ENCODE measurements around the gene PCK1. TPM values are rescaled to one million over a fixed set of nuclear protein-coding genes. Genes with fewer than 3 reads are reported as not detected.

Gene PCK1
- total RNA-seq, 1 experiment from 2014 or later: 0.49 TPM

DNA sequence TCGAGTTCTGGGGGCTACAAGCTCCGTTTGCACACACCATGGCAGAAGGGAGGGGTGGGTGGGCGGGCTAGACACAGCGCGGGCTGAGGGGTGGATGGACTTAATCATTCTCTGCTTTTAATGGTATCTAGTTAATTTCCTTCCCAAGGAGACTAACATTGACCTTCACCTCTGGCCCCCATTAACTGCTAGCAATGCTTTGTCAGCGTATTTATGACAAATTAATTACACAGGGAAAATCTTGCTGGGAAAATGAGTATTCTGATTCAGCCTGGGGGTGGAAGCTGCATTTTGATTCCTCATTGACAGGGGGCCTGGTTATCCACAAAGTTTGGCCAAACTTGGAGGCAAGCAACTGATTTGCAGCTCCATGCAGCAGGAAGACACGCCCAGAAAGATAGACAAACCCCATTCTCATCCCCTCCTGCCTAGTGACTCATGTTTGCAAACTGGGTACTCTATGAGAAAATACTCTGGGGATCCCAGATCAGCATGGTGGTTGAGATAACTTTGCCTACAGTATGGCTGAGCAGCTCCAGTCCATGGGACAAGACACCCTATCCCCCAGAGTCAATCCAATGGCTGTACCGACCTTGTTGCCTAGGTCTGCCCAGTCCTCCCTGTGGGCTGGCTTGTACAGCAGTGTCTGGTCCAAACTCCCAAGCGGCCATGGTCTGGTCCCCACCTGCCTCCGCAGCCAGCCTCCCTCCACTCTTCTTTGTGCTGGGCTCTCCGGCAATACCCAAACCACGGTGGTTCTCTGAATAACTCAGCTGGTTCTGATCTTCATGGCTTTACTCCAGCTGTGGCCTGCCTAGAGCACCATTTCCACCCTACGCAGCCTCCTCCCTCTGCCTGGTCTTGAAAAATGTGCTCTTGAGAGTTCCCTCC is 39.7 kb downstream of the PCK1 start:
- Histone ChIP-seq H4K20me1 (ENCODE audit: insufficient read depth) (no peaks in the 10 kb centered on the region), H3K4me2 (ENCODE audit: low read length) (no peak overlapping the region), H2AFZ (ENCODE audit: low read depth, low read length, poor library complexity, severe bottlenecking) (no peak overlapping the region), H3K36me3 (ENCODE audit: control insufficient read depth in 1 of 2, insufficient read depth in 2 of 2, low read length in 2 of 2) (no peaks in the 10 kb centered on the region), H3K9ac (ENCODE audit: low read length) (no peak overlapping the region), H3K4me3 (replicated peaks in 1 of 2; ENCODE audit: low read depth in 1 of 2, low read length in 2 of 2) (no peak overlapping the region), H3K9me2 (ENCODE audit: insufficient read depth) (no peaks in the 10 kb centered on the region), H3K27me3 (ENCODE audit: insufficient read depth, low read length) (no peaks in the 10 kb centered on the region), H3K9me3 (ENCODE audit: control insufficient read depth in 1 of 2, insufficient read depth in 1 of 2, low read depth in 1 of 2, low read length in 2 of 2) (no peaks in the 10 kb centered on the region), H3K4me1 (ENCODE audit: control insufficient read depth in 1 of 2, insufficient read depth in 2 of 2, low read length in 2 of 2) (peaks cover 0 to 7% of the 10 kb centered on the region in 2 experiments; a peak in 1 of 4 replicates), H3K27ac (ENCODE audit: low read depth, low read length) (no peak overlapping the region), H3K79me2 (ENCODE audit: insufficient read depth, low read length) (no peaks in the 10 kb centered on the region)
- ChIA-PET RAD21 (ENCODE audit: low non-redundant PET in 1 of 2, low total read pairs in 2 of 2, uncharacterized antibody in 2 of 2, unreplicated experiment in 2 of 2) (interaction anchor here in 1 of 2 experiments (0.6 kb wide), 1 partner anchor 479 kb away, joined by 3 read pairs; no protein-coding TSS in a partner anchor), CTCF (no interaction called here), POLR2A (no interaction called here)
- TF ChIP-seq YY1 (IDR thresholded peaks at IDR 0.05; ENCODE audit: extremely low read depth, insufficient replicate concordance, low read depth, low read length): no peak
- TF ChIP-seq POLR2AphosphoS5 (IDR thresholded peaks at IDR 0.05; ENCODE audit: low read depth, low read length): no peak
- TF ChIP-seq EGR1 (IDR thresholded peaks at IDR 0.05; ENCODE audit: low read depth): no peak
- no peak for TF ChIP-seq ZFX (IDR thresholded peaks at IDR 0.05)
- TF ChIP-seq, protein P1, sequence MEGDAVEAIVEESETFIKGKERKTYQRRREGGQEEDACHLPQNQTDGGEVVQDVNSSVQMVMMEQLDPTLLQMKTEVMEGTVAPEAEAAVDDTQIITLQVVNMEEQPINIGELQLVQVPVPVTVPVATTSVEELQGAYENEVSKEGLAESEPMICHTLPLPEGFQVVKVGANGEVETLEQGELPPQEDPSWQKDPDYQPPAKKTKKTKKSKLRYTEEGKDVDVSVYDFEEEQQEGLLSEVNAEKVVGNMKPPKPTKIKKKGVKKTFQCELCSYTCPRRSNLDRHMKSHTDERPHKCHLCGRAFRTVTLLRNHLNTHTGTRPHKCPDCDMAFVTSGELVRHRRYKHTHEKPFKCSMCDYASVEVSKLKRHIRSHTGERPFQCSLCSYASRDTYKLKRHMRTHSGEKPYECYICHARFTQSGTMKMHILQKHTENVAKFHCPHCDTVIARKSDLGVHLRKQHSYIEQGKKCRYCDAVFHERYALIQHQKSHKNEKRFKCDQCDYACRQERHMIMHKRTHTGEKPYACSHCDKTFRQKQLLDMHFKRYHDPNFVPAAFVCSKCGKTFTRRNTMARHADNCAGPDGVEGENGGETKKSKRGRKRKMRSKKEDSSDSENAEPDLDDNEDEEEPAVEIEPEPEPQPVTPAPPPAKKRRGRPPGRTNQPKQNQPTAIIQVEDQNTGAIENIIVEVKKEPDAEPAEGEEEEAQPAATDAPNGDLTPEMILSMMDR (IDR thresholded peaks at IDR 0.05 in 2 of 3, conservative IDR thresholded peaks at IDR 0.05 in 1 of 3; ENCODE audit: borderline replicate concordance in 1 of 3, insufficient read depth in 1 of 3, low read depth in 2 of 3, low read length in 2 of 3): no peak
- TF ChIP-seq SP1 (IDR thresholded peaks at IDR 0.05; ENCODE audit: low read depth): no peak
- TF ChIP-seq FOSL1 (IDR thresholded peaks at IDR 0.05; ENCODE audit: low read depth): no peak
- TF ChIP-seq CBX3 (IDR thresholded peaks at IDR 0.05; ENCODE audit: low read depth): no peak
- TF ChIP-seq POLR2A (IDR thresholded peaks at IDR 0.05; ENCODE audit: borderline replicate concordance, extremely low read depth, insufficient read depth, insufficient read length): no peak
- TF ChIP-seq EZH2 (IDR thresholded peaks at IDR 0.05): no peak
- no peak for TF ChIP-seq CEBPB (IDR thresholded peaks at IDR 0.05; ENCODE audit: low read depth)
- no peak for TF ChIP-seq ELF1 (IDR thresholded peaks at IDR 0.05; ENCODE audit: borderline replicate concordance, low read depth)
- TF ChIP-seq TCF7L2 (IDR thresholded peaks at IDR 0.05; ENCODE audit: borderline replicate concordance, extremely low read depth, insufficient read depth, insufficient read length): no peak
- TF ChIP-seq JUND (IDR thresholded peaks at IDR 0.05): no peak
- TF ChIP-seq SIN3A (IDR thresholded peaks at IDR 0.05; ENCODE audit: low read depth): no peak
- TF ChIP-seq, protein P2, sequence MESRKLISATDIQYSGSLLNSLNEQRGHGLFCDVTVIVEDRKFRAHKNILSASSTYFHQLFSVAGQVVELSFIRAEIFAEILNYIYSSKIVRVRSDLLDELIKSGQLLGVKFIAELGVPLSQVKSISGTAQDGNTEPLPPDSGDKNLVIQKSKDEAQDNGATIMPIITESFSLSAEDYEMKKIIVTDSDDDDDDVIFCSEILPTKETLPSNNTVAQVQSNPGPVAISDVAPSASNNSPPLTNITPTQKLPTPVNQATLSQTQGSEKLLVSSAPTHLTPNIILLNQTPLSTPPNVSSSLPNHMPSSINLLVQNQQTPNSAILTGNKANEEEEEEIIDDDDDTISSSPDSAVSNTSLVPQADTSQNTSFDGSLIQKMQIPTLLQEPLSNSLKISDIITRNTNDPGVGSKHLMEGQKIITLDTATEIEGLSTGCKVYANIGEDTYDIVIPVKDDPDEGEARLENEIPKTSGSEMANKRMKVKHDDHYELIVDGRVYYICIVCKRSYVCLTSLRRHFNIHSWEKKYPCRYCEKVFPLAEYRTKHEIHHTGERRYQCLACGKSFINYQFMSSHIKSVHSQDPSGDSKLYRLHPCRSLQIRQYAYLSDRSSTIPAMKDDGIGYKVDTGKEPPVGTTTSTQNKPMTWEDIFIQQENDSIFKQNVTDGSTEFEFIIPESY (IDR thresholded peaks at IDR 0.05; ENCODE audit: extremely low read depth, insufficient replicate concordance, low read length): no peak
- TF ChIP-seq SRF (IDR thresholded peaks at IDR 0.05; ENCODE audit: low read depth): no peak
- no peak for TF ChIP-seq EZH2phosphoT487 (IDR thresholded peaks at IDR 0.05; ENCODE audit: borderline replicate concordance)
- TF ChIP-seq, protein P3, sequence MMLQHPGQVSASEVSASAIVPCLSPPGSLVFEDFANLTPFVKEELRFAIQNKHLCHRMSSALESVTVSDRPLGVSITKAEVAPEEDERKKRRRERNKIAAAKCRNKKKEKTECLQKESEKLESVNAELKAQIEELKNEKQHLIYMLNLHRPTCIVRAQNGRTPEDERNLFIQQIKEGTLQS (IDR thresholded peaks at IDR 0.05): no peak
- DNase-seq (ENCODE audit: low read depth, low spot score) (no peak), ATAC-seq (no peak)
- no TSS peak for BruUV-seq (replicated peaks)
- intact Hi-C loops (cut with micrococcal nuclease): no loop called here

All from HCT116 (cell line).